AG09309 (cell line): ENCODE measurements around the gene B4GALT7.

ENCODE experiments used
- DNase-seq: peaks from one replicate; pipeline ENCODE4 v3.0.0-alpha.2; 2010; ENCODE audit warnings: low read depth
- H3K4me3 ChIP-seq: 2 replicates; pipeline ENCODE4 v1.5.1; 2011; ENCODE audit warnings: mild to moderate bottlenecking, low read depth, low read length, moderate library complexity; ENCODE audit not compliant: control insufficient read depth
- TF ChIP-seq, protein P1 (sequence below): IDR thresholded peaks from 2 replicates; pipeline ENCODE4 v1.5.1; 2011; ENCODE audit warnings: mild to moderate bottlenecking, low read depth, low read length, inconsistent platforms; ENCODE audit not compliant: insufficient read depth, control insufficient read depth; ENCODE audit errors: missing control alignments

Gene B4GALT7

DNA sequence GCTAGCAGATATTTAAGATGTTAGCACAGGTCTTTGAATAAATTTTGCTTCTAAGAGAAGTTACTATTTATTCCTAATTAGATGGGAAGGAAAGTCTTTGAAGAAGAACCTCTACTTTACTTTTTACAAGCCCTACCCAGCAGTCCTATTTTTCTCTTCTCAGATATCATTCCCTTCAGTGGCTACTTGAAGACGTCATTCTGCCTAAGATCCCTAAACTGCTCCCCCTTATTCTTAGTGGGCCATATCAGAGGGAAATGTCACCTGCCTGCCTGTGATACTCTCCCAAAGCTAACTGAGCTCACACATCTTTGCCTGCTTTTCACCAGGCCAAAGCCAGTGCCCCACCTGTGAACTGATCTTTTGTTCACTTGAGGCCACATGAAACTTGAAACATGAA, 24.4 kb upstream of the B4GALT7 start:
- TF ChIP-seq, protein P1, sequence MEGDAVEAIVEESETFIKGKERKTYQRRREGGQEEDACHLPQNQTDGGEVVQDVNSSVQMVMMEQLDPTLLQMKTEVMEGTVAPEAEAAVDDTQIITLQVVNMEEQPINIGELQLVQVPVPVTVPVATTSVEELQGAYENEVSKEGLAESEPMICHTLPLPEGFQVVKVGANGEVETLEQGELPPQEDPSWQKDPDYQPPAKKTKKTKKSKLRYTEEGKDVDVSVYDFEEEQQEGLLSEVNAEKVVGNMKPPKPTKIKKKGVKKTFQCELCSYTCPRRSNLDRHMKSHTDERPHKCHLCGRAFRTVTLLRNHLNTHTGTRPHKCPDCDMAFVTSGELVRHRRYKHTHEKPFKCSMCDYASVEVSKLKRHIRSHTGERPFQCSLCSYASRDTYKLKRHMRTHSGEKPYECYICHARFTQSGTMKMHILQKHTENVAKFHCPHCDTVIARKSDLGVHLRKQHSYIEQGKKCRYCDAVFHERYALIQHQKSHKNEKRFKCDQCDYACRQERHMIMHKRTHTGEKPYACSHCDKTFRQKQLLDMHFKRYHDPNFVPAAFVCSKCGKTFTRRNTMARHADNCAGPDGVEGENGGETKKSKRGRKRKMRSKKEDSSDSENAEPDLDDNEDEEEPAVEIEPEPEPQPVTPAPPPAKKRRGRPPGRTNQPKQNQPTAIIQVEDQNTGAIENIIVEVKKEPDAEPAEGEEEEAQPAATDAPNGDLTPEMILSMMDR = no peak
- no peak overlapping the region for H3K4me3 ChIP-seq
- no peak for DNase-seq

DNA sequence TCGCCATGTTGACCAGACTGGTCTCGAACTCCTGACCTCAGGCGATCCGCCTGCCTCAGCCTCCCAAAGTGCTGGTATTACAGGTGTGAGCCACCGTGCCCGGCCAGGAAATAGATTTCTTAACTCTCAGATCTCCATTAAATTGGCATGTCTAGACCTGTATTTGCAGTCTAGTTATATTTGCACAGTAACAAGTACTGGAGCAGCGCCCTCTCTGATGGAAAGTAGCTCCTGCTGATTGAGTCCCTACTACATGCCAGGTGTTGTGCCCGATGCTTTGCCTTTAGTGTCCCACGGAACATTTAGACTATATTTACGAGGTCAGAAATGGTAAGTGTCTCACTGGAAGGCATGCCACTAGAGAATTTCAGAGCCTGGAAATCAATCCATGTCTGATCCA, 23.8 kb upstream of the B4GALT7 start:
- H3K4me3 ChIP-seq = no peak overlapping the region
- no peak for DNase-seq
- TF ChIP-seq, protein P1 = no peak

DNA sequence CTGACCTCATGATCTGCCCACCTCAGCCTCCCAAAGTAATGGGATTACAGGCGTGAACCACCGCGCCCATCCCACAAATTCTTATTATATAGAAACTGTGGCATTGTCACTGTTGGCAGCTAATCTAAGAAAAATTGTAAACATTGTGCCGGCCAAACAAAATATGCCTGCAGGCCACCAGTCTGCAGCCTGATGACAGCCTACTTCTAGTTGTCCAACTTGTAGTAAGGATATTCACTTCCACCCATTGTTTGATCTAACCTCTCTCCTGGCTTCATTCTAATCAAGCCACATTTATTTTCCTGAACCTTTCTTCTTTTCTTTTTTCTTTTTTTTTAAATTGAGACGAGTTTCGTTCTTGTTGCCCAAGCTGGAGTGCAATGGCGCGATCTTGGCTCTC, 21.6 kb upstream of the B4GALT7 start:
- no peak overlapping the region for H3K4me3 ChIP-seq
- TF ChIP-seq, protein P1 = no peak
- DNase-seq = no peak

DNA sequence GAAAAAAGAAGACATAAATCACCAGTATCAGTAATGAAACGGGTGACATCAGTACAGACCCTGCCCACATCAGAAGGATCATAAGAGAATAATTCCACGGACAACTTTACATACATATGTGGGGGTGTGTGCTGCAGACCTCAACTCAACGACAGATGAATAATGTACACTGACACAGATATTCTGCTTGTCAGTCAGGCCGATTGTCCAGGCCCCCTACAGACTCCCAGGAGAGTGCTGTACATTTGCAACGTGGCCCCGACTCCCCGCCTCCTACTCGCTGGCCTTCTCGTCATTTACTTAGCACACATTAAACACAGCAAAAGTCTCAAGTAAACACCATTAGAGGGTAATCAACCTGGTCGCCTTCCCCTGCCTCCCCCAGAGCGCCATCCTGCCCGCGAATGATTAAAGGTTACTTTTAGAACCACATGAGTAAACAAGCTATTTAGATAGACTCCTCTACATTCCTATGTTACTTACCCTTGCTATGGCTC, 11.5 kb upstream of the B4GALT7 start:
- TF ChIP-seq, protein P1 = no peak
- no peak for DNase-seq
- no peak overlapping the region for H3K4me3 ChIP-seq

DNA sequence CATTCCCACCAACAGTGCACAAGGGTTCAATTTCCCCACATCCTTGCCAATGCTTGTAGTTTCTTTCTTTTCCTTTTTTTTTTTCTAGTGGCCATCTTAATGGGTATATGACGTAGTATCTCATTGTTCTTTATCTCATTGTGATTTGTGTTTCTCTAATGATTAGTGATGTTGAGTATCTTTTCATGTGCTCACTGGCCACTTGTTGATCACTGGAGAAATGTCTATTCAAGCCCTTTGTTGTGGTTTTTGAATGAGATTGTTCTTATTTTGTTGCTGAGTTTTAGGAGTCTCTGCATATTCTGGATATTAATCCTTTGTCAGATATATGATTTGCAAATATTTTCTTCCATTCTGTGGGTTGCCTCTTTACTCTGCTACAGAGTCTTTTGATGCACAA, 9.5 kb upstream of the B4GALT7 start:
- H3K4me3 ChIP-seq = no peak overlapping the region
- TF ChIP-seq, protein P1 = no peak
- DNase-seq = no peak

DNA sequence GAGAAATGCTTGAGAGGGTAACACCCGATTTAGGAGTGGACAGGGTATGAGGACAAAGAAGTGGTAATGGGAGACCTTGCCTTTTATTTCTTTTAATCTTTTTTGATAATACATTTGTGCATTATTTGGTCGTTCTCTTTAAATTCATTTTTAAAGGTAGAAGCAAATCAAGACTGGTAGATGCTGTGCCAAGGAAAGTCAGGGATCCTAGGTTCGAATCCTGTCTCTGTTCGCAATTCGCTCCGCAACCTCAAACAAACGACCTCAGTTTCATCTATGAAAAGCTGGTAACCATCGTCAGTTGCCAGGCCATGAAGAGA, 8.3 kb upstream of the B4GALT7 start:
- peak overlapping the region; percentile 40 for H3K4me3 ChIP-seq
- no peak for DNase-seq
- TF ChIP-seq, protein P1 = no peak
